ENCODE data around the gene NEK5.

The NEK5 gene

GRCh38 chr13:52006523-52007245, 122.2 kb downstream of the NEK5 start:
- no peak for DNase-seq

GRCh38 chr13:52005841-52006522, 122.9 kb downstream of the NEK5 start:
- DNase-seq = no peak

- DNase-seq = no peak
Measured at GRCh38 chr13:52004511-52005170, 124.2 kb downstream of the NEK5 start.

GRCh38 chr13:52003541-52003940, 125.3 kb downstream of the NEK5 start:
- DNase-seq = no peak

GRCh38 chr13:52002361-52002760, 126.5 kb downstream of the NEK5 start:
- DNase-seq = no peak

GRCh38 chr13:52001120-52001731, 127.6 kb downstream of the NEK5 start:
- DNase-seq = no peak

- DNase-seq = no peak
Measured at GRCh38 chr13:51999921-52000320, 129.0 kb downstream of the NEK5 start.

- no peak for DNase-seq
Measured at GRCh38 chr13:51999510-51999911, 129.4 kb downstream of the NEK5 start.

- DNase-seq = no peak
Measured at GRCh38 chr13:51998723-51999509, 130.0 kb downstream of the NEK5 start.

GRCh38 chr13:51997641-51998330, 131.1 kb downstream of the NEK5 start:
- no peak for DNase-seq

GRCh38 chr13:51997186-51997585, 131.7 kb downstream of the NEK5 start:
- DNase-seq = no peak

GRCh38 chr13:51996641-51997040, 132.2 kb downstream of the NEK5 start:
- DNase-seq = no peak

GRCh38 chr13:51995677-51996551, 133.0 kb downstream of the NEK5 start:
- no peak for DNase-seq

GRCh38 chr13:51993713-51994112, 135.2 kb downstream of the NEK5 start:
- no peak for DNase-seq

- no peak for DNase-seq
Measured at GRCh38 chr13:51988988-51989618, 139.8 kb downstream of the NEK5 start.

All from effector CD4-positive, alpha-beta T cell (primary cell).